Caco-2 (cell line): ENCODE results near the gene D2HGDH. TPM values are rescaled to one million over a fixed set of nuclear protein-coding genes. Genes with fewer than 3 reads are reported as not detected.

Experiments
- BruUV-seq: library from RNA; stranded (reverse); fragments of 400-500 nt; replicated peaks from 2 replicates; lab custom pipeline; 2021; lab: Mats Ljungman, UMichigan
- CTCF ChIA-PET: fragments of 300-600 bp; sonication (Branson Sonifier 250); formaldehyde crosslinking; loops from one replicate; lab custom pipeline; 2022; ENCODE audit warnings: antibody characterized with exemption; lab: Charles Lee
- POLR2A ChIA-PET: fragments of 300-600 bp; sonication (Branson Sonifier 250); formaldehyde crosslinking; loops from one replicate; lab custom pipeline; 2022; ENCODE audit warnings: antibody characterized with exemption; lab: Charles Lee
- DNase-seq, 2 experiments: peaks; one replicate each; pipeline versions ENCODE4 v3.0.0 to v3.0.0-alpha.2; 2020 to 2022
- H3K27me3 ChIP-seq: replicated peaks from 2 replicates; pipeline ENCODE4 v1.6.0; 2011; ENCODE audit warnings: low read length; ENCODE audit not compliant: control insufficient read depth, insufficient read depth
- H3K36me3 ChIP-seq: 2 replicates; pipeline ENCODE4 v1.5.1; 2011; ENCODE audit warnings: low read length; ENCODE audit not compliant: control insufficient read depth, insufficient read depth
- H3K4me1 ChIP-seq: fragments of 250-450 bp; sonication (Bioruptor Pico); 2 replicates; pipeline ENCODE4 v1.5.1; 2020; ENCODE audit warnings: mild to moderate bottlenecking
- H3K4me3 ChIP-seq: 2 replicates; pipeline ENCODE4 v1.5.1; 2011; ENCODE audit warnings: low read depth, mild to moderate bottlenecking, control low read depth, low read length
- H3K9me3 ChIP-seq: fragments of 250-450 bp; sonication (Bioruptor Pico); 2 replicates; pipeline ENCODE4 v1.5.1; 2020; ENCODE audit warnings: mild to moderate bottlenecking, moderate library complexity
- H3K27ac Mint-ChIP-seq: one replicate; pipeline ENCODE4 v1.8.0; 2022; ENCODE audit warnings: mixed read lengths; ENCODE audit not compliant: unreplicated experiment
- H3K27me3 Mint-ChIP-seq: one replicate; pipeline ENCODE4 v1.8.0; 2022; ENCODE audit warnings: mixed read lengths; ENCODE audit not compliant: insufficient read depth, unreplicated experiment
- H3K36me3 Mint-ChIP-seq: one replicate; pipeline ENCODE4 v1.8.0; 2022; ENCODE audit warnings: mild to moderate bottlenecking, mixed read lengths; ENCODE audit not compliant: insufficient read depth, unreplicated experiment
- H3K4me1 Mint-ChIP-seq: one replicate; pipeline ENCODE4 v1.8.0; 2022; ENCODE audit warnings: low read depth, mixed read lengths; ENCODE audit not compliant: unreplicated experiment
- H3K4me3 Mint-ChIP-seq: one replicate; pipeline ENCODE4 v1.8.0; 2022; ENCODE audit warnings: mild to moderate bottlenecking, moderate library complexity, mixed read lengths; ENCODE audit not compliant: unreplicated experiment
- H3K9me3 Mint-ChIP-seq: one replicate; pipeline ENCODE4 v1.8.0; 2022; ENCODE audit warnings: mixed read lengths; ENCODE audit not compliant: unreplicated experiment
- CTCF ChIP-seq, 2 experiments: fragments of 200-600 bp in 1 of 2; IDR thresholded peaks; 1 replicate in 1 of 2; 2 replicates in 1 of 2; pipeline versions ENCODE4 v1.5.1 to v1.8.0; 2011 to 2022; ENCODE audit warnings: antibody characterized with exemption in 1 of 2, control low read depth in 1 of 2, inconsistent platforms in 1 of 2, low read depth in 1 of 2, low read length in 1 of 2, mild to moderate bottlenecking in 1 of 2, moderate library complexity in 1 of 2; ENCODE audit not compliant: insufficient read depth in 1 of 2, severe bottlenecking in 1 of 2, unreplicated experiment in 1 of 2
- intact Hi-C: fragments of 100-400 bp; cut with micrococcal nuclease; formaldehyde crosslinking; loops from one replicate; pipeline ENCODE4 v1.10.0; 2022; ENCODE audit not compliant: unreplicated experiment
- total RNA-seq: library from RNA; stranded (reverse); gene quantifications from 2 replicates; pipeline ENCODE4 v1.2.3, GENCODE V29; 2022

Gene D2HGDH
- total RNA-seq, 1 experiment from 2014 or later: 35.4 TPM

DNA sequence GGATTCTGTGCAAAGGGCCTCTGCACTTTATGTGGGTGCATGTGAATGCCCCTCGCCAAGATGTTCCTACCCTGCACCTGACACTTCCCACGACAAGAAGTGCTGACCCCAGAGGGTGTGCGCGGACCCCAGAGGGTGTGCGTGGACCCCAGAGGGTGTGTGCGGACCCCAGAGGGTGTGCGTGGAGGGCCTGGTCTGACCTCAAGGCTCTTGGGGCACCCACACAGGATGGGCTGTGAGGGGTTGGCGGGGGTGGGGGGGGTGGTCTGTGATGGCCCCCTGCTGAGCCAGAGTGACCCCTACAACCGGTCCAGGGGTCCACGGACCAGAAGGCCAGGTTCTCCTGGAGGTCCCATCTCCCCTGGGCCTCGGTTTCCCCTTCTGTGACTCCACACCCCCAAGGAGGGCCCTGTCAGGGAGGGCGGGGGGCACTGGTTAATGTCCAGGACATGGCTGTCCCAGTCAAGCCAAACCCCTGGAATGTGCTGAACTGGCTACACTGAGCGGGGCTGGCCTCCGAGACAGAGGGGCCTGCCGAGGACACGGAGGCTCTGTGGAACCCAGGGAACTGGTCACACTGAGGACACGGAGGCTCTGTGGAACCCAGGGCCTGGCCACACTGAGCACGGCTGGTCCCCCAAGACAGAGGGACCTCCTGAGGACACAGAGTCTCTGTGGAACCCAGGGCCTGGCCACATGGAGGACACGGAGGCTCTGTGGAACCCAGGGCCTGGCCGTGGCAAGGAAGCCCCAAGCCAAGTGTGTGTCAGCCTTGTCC is 77.7 kb downstream of the D2HGDH start:
- no peak overlapping the region for H3K27ac Mint-ChIP-seq
- H3K9me3 Mint-ChIP-seq: no peaks in the 10 kb centered on the region
- DNase-seq: no peak
- H3K4me3 Mint-ChIP-seq: no peak overlapping the region
- Histone ChIP-seq H3K9me3 (no peaks in the 10 kb centered on the region), H3K4me1 (no peaks in the 10 kb centered on the region), H3K27me3 (no peaks in the 10 kb centered on the region), H3K36me3 (no peaks in the 10 kb centered on the region), H3K4me3 (no peak overlapping the region)
- intact Hi-C loops: no loop called here
- H3K4me1 Mint-ChIP-seq: no peaks in the 10 kb centered on the region
- POLR2A ChIA-PET: no interaction called here
- H3K27me3 Mint-ChIP-seq: no peaks in the 10 kb centered on the region
- H3K36me3 Mint-ChIP-seq: peaks cover 5% of the 10 kb centered on the region
- no peak for TF ChIP-seq CTCF (IDR thresholded peaks at IDR 0.05; ENCODE audit: insufficient read depth in 1 of 2, low read depth in 1 of 2, low read length in 1 of 2, severe bottlenecking in 1 of 2, unreplicated experiment in 1 of 2)
- CTCF ChIA-PET: no interaction called here
- BruUV-seq: no TSS peak

DNA sequence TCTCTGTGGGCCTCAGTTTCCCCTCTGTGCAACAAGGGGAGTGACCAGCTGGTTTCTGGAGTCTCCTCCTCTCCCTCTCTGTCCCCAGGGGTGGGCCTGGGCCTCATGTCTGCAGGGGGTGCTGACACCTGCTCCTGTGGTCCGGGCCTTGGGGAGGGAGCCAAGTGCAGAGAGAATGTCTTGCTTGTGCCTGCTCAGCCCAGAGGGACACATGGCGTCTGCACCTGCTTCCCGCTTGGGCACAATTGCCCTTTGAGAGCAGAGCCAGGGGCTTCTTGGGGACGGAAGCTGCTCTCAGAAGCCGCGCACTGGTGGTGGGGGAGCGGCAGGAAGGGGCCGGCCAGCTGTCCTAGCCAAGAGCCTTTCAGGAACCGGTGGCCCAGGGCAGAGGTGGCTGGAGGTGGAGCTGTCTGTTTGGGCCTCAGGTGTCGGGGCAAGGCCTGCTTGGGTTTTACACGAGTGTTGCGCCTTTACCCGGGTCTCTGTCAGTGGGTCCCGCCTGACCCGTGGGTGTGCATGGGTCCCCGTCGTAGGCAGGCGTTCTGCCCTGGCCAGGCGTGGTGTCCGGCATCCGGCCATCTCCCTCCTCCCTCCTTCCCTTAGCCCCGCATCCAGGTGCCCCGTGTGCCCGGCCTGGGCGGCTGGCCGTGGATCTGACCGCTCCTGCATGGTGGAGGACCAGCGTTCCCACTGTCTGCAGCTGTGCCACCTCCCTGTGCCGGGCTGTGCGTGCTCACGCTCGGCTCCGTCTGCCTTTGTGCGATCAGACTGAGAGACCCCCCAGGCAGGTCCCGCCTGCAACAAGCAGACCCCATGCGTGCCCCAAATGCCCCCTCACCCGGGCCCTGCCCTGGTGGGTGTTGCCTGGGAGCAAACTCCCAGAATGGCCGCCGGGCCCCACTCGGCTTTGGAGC is 78.6 kb downstream of the D2HGDH start:
- Histone ChIP-seq H3K4me1 (no peaks in the 10 kb centered on the region), H3K27me3 (no peaks in the 10 kb centered on the region), H3K9me3 (no peaks in the 10 kb centered on the region), H3K36me3 (no peaks in the 10 kb centered on the region), H3K4me3 (no peak overlapping the region)
- Mint-ChIP-seq H3K27ac (no peak overlapping the region), H3K27me3 (no peaks in the 10 kb centered on the region), H3K36me3 (peaks cover 5% of the 10 kb centered on the region), H3K4me3 (no peak overlapping the region), H3K4me1 (no peaks in the 10 kb centered on the region), H3K9me3 (no peaks in the 10 kb centered on the region)
- CTCF ChIA-PET: no interaction called here
- no peak for DNase-seq
- TF ChIP-seq CTCF (IDR thresholded peaks at IDR 0.05; ENCODE audit: insufficient read depth in 1 of 2, low read depth in 1 of 2, low read length in 1 of 2, severe bottlenecking in 1 of 2, unreplicated experiment in 1 of 2): no peak
- POLR2A ChIA-PET: no interaction called here
- intact Hi-C loops: no loop called here
- no TSS peak for BruUV-seq

DNA sequence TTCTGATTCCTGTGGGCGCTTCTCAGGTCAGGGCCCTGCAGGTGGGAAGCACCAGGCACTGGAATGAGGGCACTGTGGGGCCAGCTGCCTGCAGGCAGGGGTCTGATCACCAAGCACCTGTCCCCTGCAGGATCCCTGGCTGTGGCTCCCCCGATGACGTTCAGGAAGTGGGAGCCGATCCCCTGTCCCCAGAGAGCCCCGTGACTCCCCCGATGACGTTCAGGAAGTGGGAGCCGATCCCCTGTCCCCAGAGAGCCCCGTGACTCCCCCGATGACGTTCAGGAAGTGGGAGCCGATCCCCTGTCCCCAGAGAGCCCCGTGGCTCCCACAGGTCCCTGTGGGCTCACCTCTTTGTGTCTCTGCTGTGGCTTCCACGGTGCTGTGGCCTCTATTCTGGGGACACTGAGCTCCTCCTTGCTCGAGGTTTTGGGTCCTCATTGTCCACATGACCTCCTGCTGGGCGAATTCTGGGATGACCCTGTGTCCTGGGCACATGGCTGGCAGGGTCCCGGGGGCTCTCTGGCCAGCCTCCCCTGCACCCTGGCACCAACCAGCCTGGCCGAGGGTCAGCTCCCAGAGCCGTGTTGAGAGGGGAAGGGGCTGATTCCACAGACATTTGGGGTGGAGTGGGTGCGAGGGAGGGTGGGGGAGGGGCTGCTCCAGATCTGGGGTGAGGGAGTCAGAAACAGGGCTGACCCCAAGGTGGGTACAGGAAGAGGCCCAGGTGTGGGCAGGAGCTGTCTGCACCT is 79.4 kb downstream of the D2HGDH start:
- Mint-ChIP-seq H3K27ac (no peak overlapping the region), H3K27me3 (no peaks in the 10 kb centered on the region), H3K36me3 (peaks cover 5% of the 10 kb centered on the region), H3K9me3 (no peaks in the 10 kb centered on the region), H3K4me3 (no peak overlapping the region), H3K4me1 (no peaks in the 10 kb centered on the region)
- no peaks in the 10 kb centered on the region for H3K9me3 ChIP-seq
- no peak overlapping the region for H3K4me3 ChIP-seq
- H3K27me3 ChIP-seq: no peaks in the 10 kb centered on the region
- CTCF ChIA-PET: no interaction called here
- no peaks in the 10 kb centered on the region for H3K36me3 ChIP-seq
- no peak for DNase-seq
- BruUV-seq: no TSS peak
- POLR2A ChIA-PET: no interaction called here
- intact Hi-C loops: no loop called here
- no peak for TF ChIP-seq CTCF (IDR thresholded peaks at IDR 0.05; ENCODE audit: insufficient read depth in 1 of 2, low read depth in 1 of 2, low read length in 1 of 2, severe bottlenecking in 1 of 2, unreplicated experiment in 1 of 2)
- no peaks in the 10 kb centered on the region for H3K4me1 ChIP-seq
